HepG2 (cell line): ENCODE measurements around the gene RNASE8. TPM values are rescaled to one million over a fixed set of nuclear protein-coding genes. Genes with fewer than 3 reads are reported as not detected.

Experiments used
- ARNT2 ChIP-seq: sonication (generic); formaldehyde crosslinking; IDR thresholded peaks from 2 replicates; pipeline ENCODE4 v1.8.0; 2022; ENCODE audit warnings: mild to moderate bottlenecking, low read depth, missing genetic modification reagents, moderate library complexity
- BCL6 ChIP-seq: IDR thresholded peaks from 2 replicates; pipeline ENCODE4 v1.6.1; 2016; ENCODE audit warnings: missing genetic modification reagents, missing compliant biosample characterization
- BRD4 ChIP-seq: sonication (generic); formaldehyde crosslinking; IDR thresholded peaks from 2 replicates; pipeline ENCODE4 v1.4.0; 2020; ENCODE audit warnings: missing genetic modification reagents
- EP300 ChIP-seq, 3 experiments: sonication (generic) in 1 of 3; formaldehyde crosslinking in 1 of 3; IDR thresholded peaks; 2 replicates each; pipeline versions ENCODE4 v1.5.1 to v1.6.1; 2011 to 2020; ENCODE audit warnings: low read depth in 2 of 3, low read length in 2 of 3, borderline replicate concordance in 1 of 3, improper control_type of control experiment in 1 of 3, mild to moderate bottlenecking in 1 of 3, missing genetic modification reagents in 1 of 3, moderate library complexity in 1 of 3
- HNF4A ChIP-seq: sonication (generic); formaldehyde crosslinking; IDR thresholded peaks from 2 replicates; pipeline ENCODE4 v1.4.0; 2020; ENCODE audit warnings: missing genetic modification reagents
- HNRNPK ChIP-seq: fragments of 200-400 bp; formaldehyde crosslinking; IDR thresholded peaks from 2 replicates; pipeline ENCODE4 v1.6.1; 2018; ENCODE audit warnings: low read length, low read depth, moderate library complexity, mild to moderate bottlenecking; ENCODE audit not compliant: poor library complexity, severe bottlenecking
- IRF2 ChIP-seq: IDR thresholded peaks from 2 replicates; pipeline ENCODE4 v1.6.1; 2018; ENCODE audit warnings: missing genetic modification reagents, missing compliant biosample characterization
- IRX3 ChIP-seq: sonication (generic); formaldehyde crosslinking; IDR thresholded peaks from 2 replicates; pipeline ENCODE4 v1.8.1; 2023; ENCODE audit warnings: mild to moderate bottlenecking, low read depth, missing genetic modification reagents, borderline replicate concordance
- MEIS1 ChIP-seq: sonication (generic); formaldehyde crosslinking; IDR thresholded peaks from 2 replicates; pipeline ENCODE4 v1.9.0; 2021; ENCODE audit warnings: mild to moderate bottlenecking, missing genetic modification reagents, moderate library complexity, borderline replicate concordance
- NCOA1 ChIP-seq: sonication (generic); formaldehyde crosslinking; IDR thresholded peaks from 2 replicates; pipeline ENCODE4 v1.9.0; 2021; ENCODE audit warnings: missing genetic modification reagents
- RCOR2 ChIP-seq: IDR thresholded peaks from 2 replicates; pipeline ENCODE4 v1.6.1; 2016; ENCODE audit warnings: missing biosample characterization, missing genetic modification reagents
- RNF2 ChIP-seq: fragments of 450-650 bp; conservative IDR thresholded peaks from 2 replicates; pipeline ENCODE4 v1.6.1; 2016; ENCODE audit warnings: low read depth
- SIX1 ChIP-seq: sonication (generic); formaldehyde crosslinking; IDR thresholded peaks from 2 replicates; pipeline ENCODE4 v1.4.0; 2020; ENCODE audit warnings: missing genetic modification reagents, borderline replicate concordance
- TOE1 ChIP-seq: sonication (generic); formaldehyde crosslinking; IDR thresholded peaks from 2 replicates; pipeline ENCODE4 v1.4.0; 2020; ENCODE audit warnings: mild to moderate bottlenecking, missing genetic modification reagents
- YEATS2 ChIP-seq: sonication (generic); formaldehyde crosslinking; IDR thresholded peaks from 2 replicates; pipeline ENCODE4 v1.4.0; 2020; ENCODE audit warnings: missing genetic modification reagents, borderline replicate concordance
- ZNF335 ChIP-seq: sonication (generic); formaldehyde crosslinking; IDR thresholded peaks from 2 replicates; pipeline ENCODE4 v1.4.0; 2020; ENCODE audit warnings: missing genetic modification reagents
- polyA plus RNA-seq, 8 experiments: library from polyadenylated mRNA; depleted of rRNA in 3 of 8; stranded (reverse) in 7 of 8; unstranded in 1 of 8; fragments of >200 nt; fragmentation: Illumina TruSeq in 4 of 8; extraction: Trizol in 4 of 8; gene quantifications; 2 replicates each; pipeline versions ENCODE4 v1.2.1 to v1.2.3, GENCODE V29; 2011 to 2016; ENCODE audit warnings: low read depth in 4 of 8, missing spikeins in 1 of 8, mixed read lengths in 1 of 8; ENCODE audit not compliant: insufficient read depth in 1 of 8
- total RNA-seq, 5 experiments: library from RNA; depleted of rRNA; stranded (reverse); fragments of >200 nt; fragmentation: Illumina TruSeq; extraction: Trizol; gene quantifications; 2 replicates each; pipeline ENCODE4 v1.2.3, GENCODE V29; 2016; ENCODE audit warnings: low read depth in 1 of 5
- TF ChIP-seq, protein P1 (sequence below): IDR thresholded peaks from 2 replicates; pipeline ENCODE4 v1.4.0; 2020; ENCODE audit warnings: mild to moderate bottlenecking, missing genetic modification reagents
- TF ChIP-seq, protein P2 (sequence below): sonication (generic); formaldehyde crosslinking; conservative IDR thresholded peaks from 2 replicates; pipeline ENCODE4 v1.4.0; 2020; ENCODE audit warnings: mild to moderate bottlenecking, missing genetic modification reagents, moderate library complexity
- TF ChIP-seq, protein P3 (sequence below): sonication (generic); formaldehyde crosslinking; IDR thresholded peaks from 2 replicates; pipeline ENCODE4 v1.9.0; 2021; ENCODE audit warnings: missing genetic modification reagents, mild to moderate bottlenecking, borderline replicate concordance

The RNASE8 gene
- total and polyA plus RNA-seq, 2 of the 13 experiments (the other 11 are each of a cell fraction or from before 2014, with no cell fraction given) = not detected

DNA sequence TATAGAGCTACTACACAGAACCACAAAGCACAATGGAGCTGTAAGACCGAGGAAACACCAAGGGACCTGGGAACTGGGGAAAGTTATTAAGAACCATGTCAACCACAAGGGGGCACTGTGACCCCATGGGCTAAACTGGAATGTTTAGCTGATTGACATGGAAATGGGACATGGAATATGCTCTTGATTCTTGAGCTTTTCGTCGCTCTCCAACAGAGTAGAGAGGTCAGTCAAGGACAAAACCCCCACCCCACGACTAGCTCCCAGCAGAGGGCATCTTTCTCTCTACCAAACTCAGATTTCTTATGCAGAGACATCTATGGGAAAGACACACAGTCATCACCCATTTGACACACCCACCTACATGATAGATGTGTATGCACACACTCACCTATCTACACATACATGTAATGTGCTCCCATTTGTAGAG is 42.8 kb upstream of the RNASE8 start (continued):
- 0 out of 2 replicates have a peak, but pooled peaks have one; percentile 39 for TF ChIP-seq RCOR2 (CRISPR knock-in tag)
- 0 out of 2 replicates have a peak, but pooled peaks have one; percentile 48 for TF ChIP-seq ZNF335 (CRISPR knock-in tag)
- TF ChIP-seq, protein P1, sequence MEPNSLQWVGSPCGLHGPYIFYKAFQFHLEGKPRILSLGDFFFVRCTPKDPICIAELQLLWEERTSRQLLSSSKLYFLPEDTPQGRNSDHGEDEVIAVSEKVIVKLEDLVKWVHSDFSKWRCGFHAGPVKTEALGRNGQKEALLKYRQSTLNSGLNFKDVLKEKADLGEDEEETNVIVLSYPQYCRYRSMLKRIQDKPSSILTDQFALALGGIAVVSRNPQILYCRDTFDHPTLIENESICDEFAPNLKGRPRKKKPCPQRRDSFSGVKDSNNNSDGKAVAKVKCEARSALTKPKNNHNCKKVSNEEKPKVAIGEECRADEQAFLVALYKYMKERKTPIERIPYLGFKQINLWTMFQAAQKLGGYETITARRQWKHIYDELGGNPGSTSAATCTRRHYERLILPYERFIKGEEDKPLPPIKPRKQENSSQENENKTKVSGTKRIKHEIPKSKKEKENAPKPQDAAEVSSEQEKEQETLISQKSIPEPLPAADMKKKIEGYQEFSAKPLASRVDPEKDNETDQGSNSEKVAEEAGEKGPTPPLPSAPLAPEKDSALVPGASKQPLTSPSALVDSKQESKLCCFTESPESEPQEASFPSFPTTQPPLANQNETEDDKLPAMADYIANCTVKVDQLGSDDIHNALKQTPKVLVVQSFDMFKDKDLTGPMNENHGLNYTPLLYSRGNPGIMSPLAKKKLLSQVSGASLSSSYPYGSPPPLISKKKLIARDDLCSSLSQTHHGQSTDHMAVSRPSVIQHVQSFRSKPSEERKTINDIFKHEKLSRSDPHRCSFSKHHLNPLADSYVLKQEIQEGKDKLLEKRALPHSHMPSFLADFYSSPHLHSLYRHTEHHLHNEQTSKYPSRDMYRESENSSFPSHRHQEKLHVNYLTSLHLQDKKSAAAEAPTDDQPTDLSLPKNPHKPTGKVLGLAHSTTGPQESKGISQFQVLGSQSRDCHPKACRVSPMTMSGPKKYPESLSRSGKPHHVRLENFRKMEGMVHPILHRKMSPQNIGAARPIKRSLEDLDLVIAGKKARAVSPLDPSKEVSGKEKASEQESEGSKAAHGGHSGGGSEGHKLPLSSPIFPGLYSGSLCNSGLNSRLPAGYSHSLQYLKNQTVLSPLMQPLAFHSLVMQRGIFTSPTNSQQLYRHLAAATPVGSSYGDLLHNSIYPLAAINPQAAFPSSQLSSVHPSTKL (CRISPR knock-in tag) = peak; percentile 61; the same call in 1 of the 2 replicates
- no peak for TF ChIP-seq BRD4 (CRISPR knock-in tag)
- 0 out of 2 replicates have a peak, but pooled peaks have one; percentile 52 for TF ChIP-seq ARNT2 (CRISPR knock-in tag)
- peak; percentile 60; the same call in 1 of the 2 replicates for TF ChIP-seq YEATS2 (CRISPR knock-in tag)
- TF ChIP-seq MEIS1 (CRISPR knock-in tag) = peak; percentile 60; the same call in 1 of the 2 replicates
- peak; percentile 72; the same call in 1 of the 2 replicates for TF ChIP-seq TOE1
- TF ChIP-seq RNF2 = no peak
- peak; percentile 54; the same call in 1 of the 2 replicates for TF ChIP-seq BCL6
- peak in 1 of 2 experiments; percentile 40; a peak in 1 of 4 replicates for TF ChIP-seq EP300 (IDR thresholded peaks at IDR 0.05; ENCODE audit: low read depth in 2 of 2, low read length in 2 of 2)
- 0 out of 2 replicates have a peak, but pooled peaks have one; percentile 30 for TF ChIP-seq EP300 (CRISPR knock-in tag; IDR thresholded peaks at IDR 0.05; ENCODE audit: borderline replicate concordance)
- peak; percentile 38; the same call in 1 of the 2 replicates for TF ChIP-seq SIX1 (CRISPR knock-in tag)
- TF ChIP-seq HNF4A = peak; percentile 69; the same call in 1 of the 2 replicates
- TF ChIP-seq, protein P2, sequence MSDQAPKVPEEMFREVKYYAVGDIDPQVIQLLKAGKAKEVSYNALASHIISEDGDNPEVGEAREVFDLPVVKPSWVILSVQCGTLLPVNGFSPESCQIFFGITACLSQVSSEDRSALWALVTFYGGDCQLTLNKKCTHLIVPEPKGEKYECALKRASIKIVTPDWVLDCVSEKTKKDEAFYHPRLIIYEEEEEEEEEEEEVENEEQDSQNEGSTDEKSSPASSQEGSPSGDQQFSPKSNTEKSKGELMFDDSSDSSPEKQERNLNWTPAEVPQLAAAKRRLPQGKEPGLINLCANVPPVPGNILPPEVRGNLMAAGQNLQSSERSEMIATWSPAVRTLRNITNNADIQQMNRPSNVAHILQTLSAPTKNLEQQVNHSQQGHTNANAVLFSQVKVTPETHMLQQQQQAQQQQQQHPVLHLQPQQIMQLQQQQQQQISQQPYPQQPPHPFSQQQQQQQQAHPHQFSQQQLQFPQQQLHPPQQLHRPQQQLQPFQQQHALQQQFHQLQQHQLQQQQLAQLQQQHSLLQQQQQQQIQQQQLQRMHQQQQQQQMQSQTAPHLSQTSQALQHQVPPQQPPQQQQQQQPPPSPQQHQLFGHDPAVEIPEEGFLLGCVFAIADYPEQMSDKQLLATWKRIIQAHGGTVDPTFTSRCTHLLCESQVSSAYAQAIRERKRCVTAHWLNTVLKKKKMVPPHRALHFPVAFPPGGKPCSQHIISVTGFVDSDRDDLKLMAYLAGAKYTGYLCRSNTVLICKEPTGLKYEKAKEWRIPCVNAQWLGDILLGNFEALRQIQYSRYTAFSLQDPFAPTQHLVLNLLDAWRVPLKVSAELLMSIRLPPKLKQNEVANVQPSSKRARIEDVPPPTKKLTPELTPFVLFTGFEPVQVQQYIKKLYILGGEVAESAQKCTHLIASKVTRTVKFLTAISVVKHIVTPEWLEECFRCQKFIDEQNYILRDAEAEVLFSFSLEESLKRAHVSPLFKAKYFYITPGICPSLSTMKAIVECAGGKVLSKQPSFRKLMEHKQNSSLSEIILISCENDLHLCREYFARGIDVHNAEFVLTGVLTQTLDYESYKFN = 0 out of 2 replicates have a peak, but pooled peaks have one; percentile 14
- TF ChIP-seq IRF2 (CRISPR knock-in tag) = peak; percentile 92
- no peak for TF ChIP-seq IRX3 (CRISPR knock-in tag)
- TF ChIP-seq NCOA1 (CRISPR knock-in tag) = 0 out of 2 replicates have a peak, but pooled peaks have one; percentile 53
- TF ChIP-seq, protein P3, sequence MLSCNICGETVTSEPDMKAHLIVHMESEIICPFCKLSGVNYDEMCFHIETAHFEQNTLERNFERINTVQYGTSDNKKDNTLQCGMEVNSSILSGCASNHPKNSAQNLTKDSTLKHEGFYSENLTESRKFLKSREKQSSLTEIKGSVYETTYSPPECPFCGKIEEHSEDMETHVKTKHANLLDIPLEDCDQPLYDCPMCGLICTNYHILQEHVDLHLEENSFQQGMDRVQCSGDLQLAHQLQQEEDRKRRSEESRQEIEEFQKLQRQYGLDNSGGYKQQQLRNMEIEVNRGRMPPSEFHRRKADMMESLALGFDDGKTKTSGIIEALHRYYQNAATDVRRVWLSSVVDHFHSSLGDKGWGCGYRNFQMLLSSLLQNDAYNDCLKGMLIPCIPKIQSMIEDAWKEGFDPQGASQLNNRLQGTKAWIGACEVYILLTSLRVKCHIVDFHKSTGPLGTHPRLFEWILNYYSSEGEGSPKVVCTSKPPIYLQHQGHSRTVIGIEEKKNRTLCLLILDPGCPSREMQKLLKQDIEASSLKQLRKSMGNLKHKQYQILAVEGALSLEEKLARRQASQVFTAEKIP = no peak
- TF ChIP-seq HNRNPK = no peak
